Hematopoietic multipotent progenitor cell treated with erythropoietin and hydrocortisone succinate and interleukin-3 and kit ligand, for 17 days (in vitro differentiated cells): Measurements from ENCODE around the gene MBTPS1.

Experiments
- DNase-seq: peaks from one replicate; pipeline ENCODE4 v3.0.0-alpha.2; 2015; ENCODE audit warnings: low spot score

Gene MBTPS1

DNA sequence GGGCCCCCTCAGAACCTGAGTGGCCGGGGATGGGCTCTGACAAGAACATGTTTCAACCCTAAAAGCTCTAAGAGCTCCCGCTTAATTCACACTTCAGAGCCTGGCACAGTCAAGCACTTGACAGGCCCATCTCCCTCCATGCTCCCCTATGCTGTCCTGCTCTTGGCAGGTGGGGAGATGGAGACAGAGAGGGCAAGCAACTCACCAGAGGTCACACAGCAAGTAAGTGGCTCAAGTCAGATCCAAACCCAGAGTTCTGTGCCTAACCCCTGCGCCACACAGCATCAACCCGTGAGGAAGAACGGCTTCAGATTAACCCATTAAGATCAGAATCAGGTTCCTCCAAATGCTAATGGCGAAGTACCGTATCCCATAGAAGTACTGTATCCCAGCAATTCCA is 112.3 kb downstream of the MBTPS1 start:
- DNase-seq: no peak
